Activated B cell treated with CpG ODN at 0.5 μM for 24 hours (primary cell): ENCODE measurements around the gene CACNG4. TPM values are rescaled to one million over a fixed set of nuclear protein-coding genes. Genes with fewer than 3 reads are reported as not detected.

Experiments used
- ATAC-seq: fragments of 200-7000 bp; cut with Tn5 transposase; one replicate; pipeline ENCODE4 v1.10.0; 2021; ENCODE audit warnings: low read depth, mild to moderate bottlenecking, moderate library complexity
- CTCF ChIA-PET: fragments of 350-600 bp; sonication (Branson Sonifier 250); formaldehyde crosslinking; loops from one replicate; lab custom pipeline; 2021; ENCODE audit warnings: antibody characterized with exemption; lab: Charles Lee
- POLR2A ChIA-PET: fragments of 350-600 bp; sonication (Branson Sonifier 250); formaldehyde crosslinking; loops from one replicate; lab custom pipeline; 2021; ENCODE audit warnings: antibody characterized with exemption; lab: Charles Lee
- DNase-seq: peaks from one replicate; pipeline ENCODE4 v3.0.0; 2022
- H3K27ac Mint-ChIP-seq: one replicate; pipeline ENCODE4 v1.8.0; 2020; ENCODE audit warnings: mixed read lengths
- H3K27me3 Mint-ChIP-seq: one replicate; pipeline ENCODE4 v1.8.0; 2021; ENCODE audit warnings: mixed read lengths
- H3K36me3 Mint-ChIP-seq: one replicate; pipeline ENCODE4 v1.8.0; 2021; ENCODE audit warnings: low read depth, mixed read lengths
- H3K4me1 Mint-ChIP-seq: one replicate; pipeline ENCODE4 v1.8.0; 2021; ENCODE audit warnings: mixed read lengths
- H3K4me3 Mint-ChIP-seq: one replicate; pipeline ENCODE4 v1.8.0; 2020; ENCODE audit warnings: mild to moderate bottlenecking, mixed read lengths
- H3K9me3 Mint-ChIP-seq: one replicate; pipeline ENCODE4 v1.8.0; 2020; ENCODE audit warnings: mixed read lengths
- intact Hi-C: fragments of 100-400 bp; cut with micrococcal nuclease; formaldehyde crosslinking; loops from one replicate; pipeline ENCODE4 v1.15.1; 2024
- total RNA-seq: library from RNA; stranded (reverse); gene quantifications from 2 replicates; pipeline ENCODE4 v1.2.3, GENCODE V29; 2022
- TF ChIP-seq, protein P1 (sequence below): fragments of 200-600 bp; IDR thresholded peaks from one replicate; pipeline ENCODE4 v1.8.0; 2022; ENCODE audit warnings: antibody characterized with exemption, mild to moderate bottlenecking

Gene CACNG4
- total RNA-seq, 1 donor from 2014 or later, result not detected

DNA sequence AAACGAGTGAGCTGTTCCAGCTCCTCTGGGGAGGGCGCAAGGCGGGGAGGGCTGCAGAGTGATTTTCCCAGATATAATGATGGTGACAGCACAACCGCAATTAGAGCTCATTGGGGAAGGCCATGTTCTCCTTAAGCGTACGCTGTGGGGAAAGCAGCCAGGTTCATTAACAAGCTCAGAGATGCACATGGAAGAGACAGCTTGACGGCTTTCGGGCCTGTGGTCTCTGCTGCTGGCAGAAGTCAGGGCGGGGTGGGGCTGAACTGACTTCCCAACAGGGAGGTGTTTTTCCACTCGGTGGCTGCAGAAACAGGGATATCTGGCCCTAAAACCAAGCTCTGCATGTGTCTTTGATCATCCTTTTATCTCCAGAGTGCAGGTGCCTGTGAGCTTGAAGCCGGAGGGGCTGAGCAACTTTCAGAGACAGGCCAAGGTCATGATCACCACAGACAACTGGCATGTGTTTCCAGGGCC is 55.8 kb downstream of the CACNG4 start:
- TF ChIP-seq, protein P1, sequence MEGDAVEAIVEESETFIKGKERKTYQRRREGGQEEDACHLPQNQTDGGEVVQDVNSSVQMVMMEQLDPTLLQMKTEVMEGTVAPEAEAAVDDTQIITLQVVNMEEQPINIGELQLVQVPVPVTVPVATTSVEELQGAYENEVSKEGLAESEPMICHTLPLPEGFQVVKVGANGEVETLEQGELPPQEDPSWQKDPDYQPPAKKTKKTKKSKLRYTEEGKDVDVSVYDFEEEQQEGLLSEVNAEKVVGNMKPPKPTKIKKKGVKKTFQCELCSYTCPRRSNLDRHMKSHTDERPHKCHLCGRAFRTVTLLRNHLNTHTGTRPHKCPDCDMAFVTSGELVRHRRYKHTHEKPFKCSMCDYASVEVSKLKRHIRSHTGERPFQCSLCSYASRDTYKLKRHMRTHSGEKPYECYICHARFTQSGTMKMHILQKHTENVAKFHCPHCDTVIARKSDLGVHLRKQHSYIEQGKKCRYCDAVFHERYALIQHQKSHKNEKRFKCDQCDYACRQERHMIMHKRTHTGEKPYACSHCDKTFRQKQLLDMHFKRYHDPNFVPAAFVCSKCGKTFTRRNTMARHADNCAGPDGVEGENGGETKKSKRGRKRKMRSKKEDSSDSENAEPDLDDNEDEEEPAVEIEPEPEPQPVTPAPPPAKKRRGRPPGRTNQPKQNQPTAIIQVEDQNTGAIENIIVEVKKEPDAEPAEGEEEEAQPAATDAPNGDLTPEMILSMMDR, result no peak
- intact Hi-C loops, result no loop called here
- DNase-seq, result no peak
- Mint-ChIP-seq H3K27me3 (peaks cover 6% of the 10 kb centered on the region), H3K9me3 (no peaks in the 10 kb centered on the region), H3K27ac (no peak overlapping the region), H3K4me3 (no peak overlapping the region), H3K4me1 (no peaks in the 10 kb centered on the region), H3K36me3 (no peaks in the 10 kb centered on the region)
- CTCF ChIA-PET, result no interaction called here
- ATAC-seq, result no peak
- POLR2A ChIA-PET, result no interaction called here

DNA sequence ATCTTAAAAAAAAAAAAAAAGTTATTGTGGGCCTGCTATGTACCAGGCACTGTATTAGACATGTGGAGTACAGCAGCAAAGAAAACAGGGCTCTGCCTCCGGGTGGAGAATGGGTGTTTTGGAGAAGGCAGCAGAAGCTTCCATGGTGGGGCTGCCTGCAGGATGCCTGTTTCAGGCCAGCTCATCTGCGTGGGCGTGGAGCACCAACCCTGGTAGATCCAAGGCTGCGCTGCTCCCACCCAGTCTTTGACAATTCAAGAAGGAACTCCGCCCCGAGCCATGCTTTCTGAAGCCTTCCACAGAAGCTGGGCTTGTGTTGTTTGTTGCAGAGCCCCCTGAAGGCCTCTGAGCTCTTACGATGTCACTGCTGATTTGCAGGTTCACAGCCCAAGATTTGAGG is 56.7 kb downstream of the CACNG4 start:
- H3K36me3 Mint-ChIP-seq, result no peaks in the 10 kb centered on the region
- H3K4me1 Mint-ChIP-seq, result no peaks in the 10 kb centered on the region
- ATAC-seq (no peak), DNase-seq (no peak)
- H3K9me3 Mint-ChIP-seq, result no peaks in the 10 kb centered on the region
- no peak overlapping the region for H3K4me3 Mint-ChIP-seq
- intact Hi-C loops, result no loop called here
- ChIA-PET CTCF (no interaction called here), POLR2A (no interaction called here)
- H3K27ac Mint-ChIP-seq, result no peak overlapping the region
- TF ChIP-seq, protein P1, result no peak
- peaks cover 6% of the 10 kb centered on the region for H3K27me3 Mint-ChIP-seq

DNA sequence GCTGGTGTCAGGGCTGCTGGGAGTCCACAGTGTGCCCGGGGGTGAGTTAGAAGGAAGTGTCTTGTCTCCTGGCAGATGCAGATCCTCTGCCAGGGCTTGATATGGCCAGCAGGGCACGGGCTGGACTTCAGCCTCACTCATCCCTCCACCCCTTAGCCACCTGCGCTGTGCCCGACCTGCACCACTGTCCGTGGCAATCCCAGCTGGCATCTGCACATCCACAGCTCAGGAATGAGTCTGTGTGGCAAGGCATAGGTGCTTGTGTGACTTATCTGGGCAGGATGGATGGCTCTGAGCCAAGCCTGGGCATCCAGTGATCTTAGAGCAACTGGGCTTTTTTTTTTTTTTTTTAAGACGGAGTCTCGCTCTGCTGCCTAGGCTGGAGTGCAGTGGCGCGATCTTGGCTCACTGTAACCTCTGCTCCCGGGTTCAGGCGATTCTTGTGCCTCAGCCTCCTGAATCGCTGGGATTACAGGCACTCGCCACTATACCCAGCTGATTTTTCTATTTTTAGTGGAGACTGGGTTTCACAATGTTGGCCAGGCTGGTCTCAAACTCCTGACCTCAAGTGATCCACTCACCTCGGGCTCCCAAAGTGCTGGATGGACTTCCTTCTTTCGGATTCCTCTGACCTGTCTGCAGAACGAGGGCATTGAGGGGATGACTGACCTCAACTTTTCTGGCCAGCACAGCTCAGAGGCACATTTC is 57.4 kb downstream of the CACNG4 start:
- POLR2A ChIA-PET, result no interaction called here
- H3K4me1 Mint-ChIP-seq, result no peaks in the 10 kb centered on the region
- H3K9me3 Mint-ChIP-seq, result no peaks in the 10 kb centered on the region
- peaks cover 6% of the 10 kb centered on the region for H3K27me3 Mint-ChIP-seq
- TF ChIP-seq, protein P1, result no peak
- CTCF ChIA-PET, result no interaction called here
- intact Hi-C loops, result no loop called here
- DNase-seq, result no peak
- ATAC-seq, result no peak
- H3K27ac Mint-ChIP-seq, result no peak overlapping the region
- H3K36me3 Mint-ChIP-seq, result no peaks in the 10 kb centered on the region
- no peak overlapping the region for H3K4me3 Mint-ChIP-seq

DNA sequence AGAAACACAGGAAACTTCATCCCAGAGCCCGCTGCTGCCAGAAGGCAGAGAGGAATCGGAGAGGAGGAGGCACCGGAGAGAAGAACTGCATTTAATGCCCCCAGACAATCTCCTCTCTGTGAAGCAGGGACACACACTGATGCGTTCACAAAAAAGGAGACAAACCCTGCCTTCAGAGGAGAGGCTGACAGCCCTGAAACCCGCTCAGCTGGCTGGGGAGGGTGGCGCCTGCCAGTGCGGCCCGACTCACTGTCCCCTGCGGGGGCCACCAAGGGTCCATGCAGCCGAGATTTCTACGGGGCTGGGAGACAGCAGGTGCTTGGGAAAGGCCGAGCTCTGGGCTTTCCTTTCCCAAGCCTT is 57.9 kb downstream of the CACNG4 start:
- no peak for DNase-seq
- intact Hi-C loops, result no loop called here
- TF ChIP-seq, protein P1, result no peak
- Mint-ChIP-seq H3K4me3 (no peak overlapping the region), H3K9me3 (no peaks in the 10 kb centered on the region), H3K27ac (no peak overlapping the region), H3K4me1 (no peaks in the 10 kb centered on the region), H3K27me3 (peaks cover 6% of the 10 kb centered on the region), H3K36me3 (no peaks in the 10 kb centered on the region)
- ChIA-PET POLR2A (no interaction called here), CTCF (no interaction called here)
- no peak for ATAC-seq

DNA sequence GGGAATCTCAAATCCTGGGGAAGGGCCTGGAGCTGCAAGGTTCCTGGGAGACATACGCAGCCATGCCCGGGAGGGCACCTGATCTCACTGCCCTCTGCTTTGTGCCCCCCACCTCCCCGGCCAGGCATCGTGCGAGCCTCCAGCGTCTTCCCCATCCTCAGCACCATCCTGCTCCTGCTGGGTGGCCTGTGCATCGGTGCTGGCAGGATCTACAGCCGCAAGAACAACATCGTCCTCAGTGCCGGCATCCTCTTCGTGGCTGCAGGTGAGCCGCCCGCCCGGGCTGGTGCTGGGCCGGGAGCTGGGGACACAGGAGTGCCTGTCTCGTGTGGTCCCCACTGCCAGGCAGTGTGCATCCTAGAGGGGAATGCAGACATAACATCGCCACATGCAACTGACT is 60.2 kb downstream of the CACNG4 start:
- Mint-ChIP-seq H3K4me1 (no peaks in the 10 kb centered on the region), H3K36me3 (no peaks in the 10 kb centered on the region), H3K27me3 (peaks cover 2% of the 10 kb centered on the region), H3K9me3 (no peaks in the 10 kb centered on the region), H3K27ac (no peak overlapping the region), H3K4me3 (no peak overlapping the region)
- ChIA-PET POLR2A (no interaction called here), CTCF (no interaction called here)
- ATAC-seq (no peak), DNase-seq (no peak)
- TF ChIP-seq, protein P1, result no peak
- intact Hi-C loops, result no loop called here
